GM19328 (cell line): ENCODE results near the gene SSR2.
"Not testable (repeated sequence)": the region's sequence is repeated elsewhere in the genome, so short reads cannot be mapped to it uniquely, and the experiment has no call there.

Experiments used
- ATAC-seq: cut with Tn5 transposase; IDR thresholded peaks from one replicate; pipeline ENCODE4 v1.9.1; 2021; ENCODE audit warnings: mild to moderate bottlenecking, moderate library complexity; ENCODE audit not compliant: unreplicated experiment

Gene SSR2

GRCh38 chr1:156048663-156049258, 28.0 kb upstream of the SSR2 start:
- ATAC-seq: no peak

GRCh38 chr1:156045076-156045475, 24.3 kb upstream of the SSR2 start:
- ATAC-seq: no peak

GRCh38 chr1:156042828-156043227, 22.1 kb upstream of the SSR2 start:
- no peak for ATAC-seq

- ATAC-seq: not testable (repeated sequence)
These were observed 14.2 kb upstream of the SSR2 start for GRCh38 chr1:156034991-156035390.

GRCh38 chr1:156033011-156033410, 12.3 kb upstream of the SSR2 start:
- no peak for ATAC-seq

- no peak for ATAC-seq
These were observed 5.8 kb upstream of the SSR2 start for GRCh38 chr1:156026588-156026987.

- ATAC-seq: no peak
These were observed 5.1 kb upstream of the SSR2 start for GRCh38 chr1:156025876-156026275.

GRCh38 chr1:156024801-156025200, 4.0 kb upstream of the SSR2 start:
- ATAC-seq: no peak

GRCh38 chr1:156021954-156022353, 1.2 kb upstream of the SSR2 start:
- no peak for ATAC-seq

- ATAC-seq: no peak
These were observed 310 bp upstream of the SSR2 start for GRCh38 chr1:156021093-156021428.

- no peak for ATAC-seq
These were observed 832 bp downstream of the SSR2 start for GRCh38 chr1:156019946-156020292.

GRCh38 chr1:156014829-156015228, 5.9 kb downstream of the SSR2 start:
- ATAC-seq: no peak

- ATAC-seq: no peak
These were observed 8.5 kb downstream of the SSR2 start for GRCh38 chr1:156012051-156012817.

GRCh38 chr1:156009404-156009803, 11.3 kb downstream of the SSR2 start:
- ATAC-seq: no peak

GRCh38 chr1:156006666-156007376, 13.9 kb downstream of the SSR2 start:
- ATAC-seq: no peak

GRCh38 chr1:156004843-156005584, 15.7 kb downstream of the SSR2 start:
- ATAC-seq: no peak

GRCh38 chr1:156003923-156004188, 16.9 kb downstream of the SSR2 start:
- no peak for ATAC-seq

GRCh38 chr1:156002188-156002911, 18.4 kb downstream of the SSR2 start:
- ATAC-seq: no peak

- ATAC-seq: no peak
These were observed 19.0 kb downstream of the SSR2 start for GRCh38 chr1:156001662-156002171.

GRCh38 chr1:156001021-156001661, 19.6 kb downstream of the SSR2 start:
- no peak for ATAC-seq
